Subcutaneous adipose tissue (tissue), 4 donors: Measurements from ENCODE around the gene APMAP. TPM values are rescaled to one million over a fixed set of nuclear protein-coding genes. Genes with fewer than 3 reads are reported as not detected.

Experiments
- total RNA-seq, 4 donors: library from RNA; depleted of rRNA; stranded (reverse); fragments of >200 nt; gene quantifications; one replicate each; pipeline ENCODE4 v1.1.0, GENCODE V29; 2016
- TF ChIP-seq, protein P1 (sequence below): fragments of 450-650 bp; IDR thresholded peaks from one replicate; pipeline ENCODE4 v1.5.1; 2016; ENCODE audit warnings: low read depth, mild to moderate bottlenecking, control low read depth, antibody characterized with exemption, moderate library complexity

APMAP gene
- total RNA-seq, 4 donors from 2014 or later = 63.4 to 325 (median 240) TPM

DNA sequence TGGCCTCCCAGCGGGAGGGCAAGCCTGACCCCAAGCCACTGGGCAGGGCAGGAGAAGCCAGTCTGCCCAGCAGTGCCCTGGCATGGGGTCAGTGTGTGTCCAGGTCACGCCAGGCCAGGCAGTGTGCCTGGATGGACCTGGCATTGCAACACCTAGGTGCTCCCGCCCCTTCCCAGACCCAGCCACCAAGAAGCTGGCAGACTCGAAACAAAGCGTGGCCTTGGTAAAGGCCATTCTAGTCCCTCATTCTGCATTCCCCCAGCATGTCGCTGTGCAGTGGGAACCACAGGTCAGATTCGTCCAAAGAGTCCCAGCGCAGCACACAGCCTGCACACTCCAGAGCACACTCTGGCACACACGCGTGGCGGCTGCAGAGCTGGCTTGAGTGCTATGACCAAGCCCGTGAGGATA, 19.3 kb upstream of the APMAP start:
- TF ChIP-seq, protein P1, sequence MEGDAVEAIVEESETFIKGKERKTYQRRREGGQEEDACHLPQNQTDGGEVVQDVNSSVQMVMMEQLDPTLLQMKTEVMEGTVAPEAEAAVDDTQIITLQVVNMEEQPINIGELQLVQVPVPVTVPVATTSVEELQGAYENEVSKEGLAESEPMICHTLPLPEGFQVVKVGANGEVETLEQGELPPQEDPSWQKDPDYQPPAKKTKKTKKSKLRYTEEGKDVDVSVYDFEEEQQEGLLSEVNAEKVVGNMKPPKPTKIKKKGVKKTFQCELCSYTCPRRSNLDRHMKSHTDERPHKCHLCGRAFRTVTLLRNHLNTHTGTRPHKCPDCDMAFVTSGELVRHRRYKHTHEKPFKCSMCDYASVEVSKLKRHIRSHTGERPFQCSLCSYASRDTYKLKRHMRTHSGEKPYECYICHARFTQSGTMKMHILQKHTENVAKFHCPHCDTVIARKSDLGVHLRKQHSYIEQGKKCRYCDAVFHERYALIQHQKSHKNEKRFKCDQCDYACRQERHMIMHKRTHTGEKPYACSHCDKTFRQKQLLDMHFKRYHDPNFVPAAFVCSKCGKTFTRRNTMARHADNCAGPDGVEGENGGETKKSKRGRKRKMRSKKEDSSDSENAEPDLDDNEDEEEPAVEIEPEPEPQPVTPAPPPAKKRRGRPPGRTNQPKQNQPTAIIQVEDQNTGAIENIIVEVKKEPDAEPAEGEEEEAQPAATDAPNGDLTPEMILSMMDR = no peak

DNA sequence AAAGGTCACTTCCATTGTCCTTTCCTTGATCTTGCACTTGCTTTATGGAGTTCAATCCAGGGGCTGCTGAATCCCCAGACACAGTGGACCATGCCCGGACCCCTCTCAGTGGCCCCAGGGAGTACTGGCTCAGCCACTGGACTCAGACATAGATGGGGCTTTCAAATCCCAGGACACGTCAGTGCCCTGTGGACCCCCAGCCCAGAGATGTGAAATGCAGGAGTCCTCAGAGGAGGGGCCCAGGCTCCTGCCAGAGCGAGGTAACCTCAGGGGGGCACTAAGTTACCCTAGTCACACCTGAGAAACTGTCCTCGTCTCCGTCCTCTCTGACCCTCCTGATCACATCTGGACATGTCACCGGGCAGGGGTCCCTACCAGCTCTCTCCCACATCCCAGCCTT, 18.7 kb upstream of the APMAP start:
- TF ChIP-seq, protein P1 = no peak

DNA sequence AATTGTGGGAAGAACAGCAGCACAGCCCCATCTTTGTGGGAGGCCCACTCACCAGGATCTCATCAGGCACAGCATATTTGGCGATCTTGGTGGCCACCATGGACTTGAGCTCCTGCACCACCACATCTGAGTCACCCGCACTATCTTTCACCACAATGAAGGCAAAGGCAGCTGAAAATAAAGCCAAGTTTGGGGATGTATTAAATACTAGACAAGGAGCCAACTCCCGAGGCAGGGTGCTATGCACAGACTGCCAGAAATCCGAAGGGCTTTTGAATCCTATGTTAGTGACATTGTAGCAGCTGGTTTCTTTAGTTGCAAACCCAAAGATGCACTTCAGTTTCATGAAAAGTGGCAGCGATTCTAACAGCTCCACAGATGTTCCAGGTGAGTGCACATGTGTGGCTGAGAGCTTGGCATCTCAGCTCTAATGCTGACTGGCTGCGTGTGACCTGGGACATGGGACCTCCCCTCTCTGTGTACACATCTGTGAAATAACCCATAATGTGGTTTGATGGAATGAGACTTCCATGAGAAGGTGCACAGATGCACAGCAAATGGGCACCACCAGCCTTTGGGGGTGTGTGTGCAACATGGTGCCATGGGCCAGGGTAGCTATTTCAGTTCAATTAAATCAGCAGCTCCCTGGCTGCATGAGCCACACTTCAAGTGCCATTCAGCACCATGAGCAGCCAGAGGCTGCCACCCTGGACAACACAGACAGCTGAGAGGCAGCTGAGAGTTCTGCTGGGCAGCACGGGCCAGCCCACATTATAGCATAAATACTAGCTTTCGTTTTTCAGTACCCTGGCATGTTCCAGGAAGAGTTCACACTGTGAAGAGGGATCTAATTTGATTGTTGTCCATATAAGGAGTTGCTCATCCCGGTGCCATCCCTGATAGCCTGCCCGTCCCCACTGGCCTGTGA, 16.9 kb upstream of the APMAP start:
- TF ChIP-seq, protein P1 = no peak

DNA sequence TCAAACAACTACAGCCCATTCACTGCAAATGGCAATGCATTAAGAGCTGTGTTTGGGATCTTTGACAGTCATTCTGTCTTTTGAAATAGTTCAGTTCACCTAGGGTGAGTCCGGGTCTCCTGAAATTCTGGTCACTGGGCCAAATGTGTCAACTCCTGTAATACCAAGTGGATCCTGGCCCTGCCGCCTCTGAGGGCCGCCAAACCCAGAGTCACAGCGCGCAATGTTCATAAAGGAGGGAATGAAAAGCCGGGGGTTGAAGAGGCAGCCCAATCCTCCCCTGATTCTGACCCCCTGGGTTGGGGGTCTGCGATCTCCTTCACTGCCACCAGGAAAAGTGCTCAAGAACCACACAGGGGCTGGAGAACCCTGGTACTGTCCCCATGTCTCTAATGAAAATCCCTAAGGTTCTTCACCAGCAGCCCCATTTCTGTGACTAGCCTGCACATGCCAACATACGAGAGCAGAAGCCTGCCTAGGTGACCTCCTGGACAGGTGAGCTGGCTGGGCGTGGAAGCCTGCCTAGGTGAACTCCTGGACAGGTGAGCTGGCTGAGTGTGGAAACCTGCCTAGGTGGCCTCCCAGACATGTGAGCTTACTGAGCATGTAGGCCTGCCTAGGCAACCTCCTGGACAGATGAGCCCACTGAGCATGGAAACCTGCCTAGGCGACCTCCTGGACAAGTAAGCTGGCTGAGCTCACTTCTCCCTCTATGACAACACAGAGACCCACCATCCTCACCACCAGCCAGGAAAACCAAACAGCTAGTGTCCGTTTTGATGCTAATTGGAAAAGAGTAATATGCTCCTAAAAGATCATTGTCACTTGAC, 16.1 kb upstream of the APMAP start:
- TF ChIP-seq, protein P1 = no peak

DNA sequence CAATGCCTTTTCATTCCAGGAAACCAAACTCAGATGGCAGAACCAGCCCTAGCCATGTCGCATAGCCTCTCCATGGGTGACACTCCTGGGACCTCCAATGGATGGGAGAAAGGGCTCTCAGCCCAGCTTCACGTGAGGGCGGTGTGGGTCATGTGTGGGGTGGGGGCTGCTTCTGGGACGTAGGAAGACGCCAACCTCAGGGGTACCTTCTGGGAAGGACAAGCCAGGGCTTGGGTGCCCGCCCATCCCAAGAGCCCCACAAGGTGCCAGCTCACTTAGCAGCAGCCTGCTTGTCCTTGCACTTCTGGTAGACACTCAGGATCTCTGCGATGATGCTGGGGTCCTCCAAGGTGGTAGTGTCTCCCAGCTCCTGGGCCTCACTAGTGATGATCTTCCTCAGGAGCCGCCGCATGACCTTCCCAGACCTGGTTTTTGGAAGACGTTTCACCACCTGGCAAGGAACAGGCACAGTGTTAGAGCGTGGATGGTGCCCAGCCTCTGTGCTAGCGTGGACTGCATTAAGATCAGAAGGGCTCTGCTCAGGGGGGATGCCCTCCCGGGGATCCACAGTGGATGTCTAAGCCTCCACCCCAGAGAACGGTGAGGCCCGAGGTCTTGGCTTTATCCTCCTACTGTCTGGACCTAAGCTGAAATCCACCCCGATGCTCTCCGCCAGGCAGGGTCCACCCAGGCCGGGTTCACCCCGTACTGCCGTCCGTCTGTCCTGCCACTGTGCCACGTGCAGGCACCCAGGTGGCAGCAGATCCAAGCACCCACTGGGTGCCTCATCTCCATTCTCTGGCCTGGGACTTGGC, 15.1 kb upstream of the APMAP start:
- TF ChIP-seq, protein P1 = no peak

DNA sequence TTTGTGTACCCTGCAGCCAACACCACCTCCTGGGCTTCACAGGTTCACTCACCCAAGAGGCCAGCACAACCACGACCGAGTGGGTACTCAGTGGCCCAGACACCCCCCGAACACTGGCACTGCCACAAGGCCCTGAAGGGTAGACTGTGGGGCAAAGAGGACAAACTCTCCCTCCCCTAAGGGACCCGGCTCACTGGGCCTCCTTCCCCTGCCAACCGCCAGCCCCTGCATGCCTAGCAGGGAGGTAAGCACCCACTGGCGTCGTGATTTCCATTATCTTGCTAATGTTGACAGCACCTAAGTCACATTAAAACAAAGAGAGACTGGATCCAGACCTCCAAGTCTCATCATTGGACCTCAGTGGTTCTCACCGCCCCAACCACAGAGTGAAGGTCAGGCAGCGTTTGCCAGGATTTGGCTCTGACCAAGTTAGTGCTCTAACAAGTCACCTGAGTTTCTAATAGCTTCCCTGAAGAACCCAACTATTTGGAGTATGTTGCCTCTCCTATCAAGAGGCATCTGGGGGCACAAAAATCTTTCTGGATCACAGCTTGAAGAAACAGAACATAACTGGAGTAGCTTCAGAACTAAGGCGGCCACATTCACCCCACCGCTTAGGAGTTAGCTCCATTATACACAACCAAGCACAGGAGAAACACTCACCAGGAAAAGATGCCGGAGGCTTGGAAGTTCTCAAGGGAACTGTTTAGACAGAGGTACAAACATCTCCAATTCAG, 14.0 kb upstream of the APMAP start:
- TF ChIP-seq, protein P1 = no peak
